Breast epithelium (tissue), 4 donors: ENCODE measurements around the gene PDE4D. TPM values are rescaled to one million over a fixed set of nuclear protein-coding genes. Genes with fewer than 3 reads are reported as not detected.

Source experiments
- DNase-seq, 2 donors: peaks; one replicate each; pipeline ENCODE4 v3.0.0-alpha.2; 2019; ENCODE audit warnings: low spot score in 2 of 2
- H3K27ac ChIP-seq, 2 donors: fragments of 200-600 bp; sonication (generic) in 1 of 2; one replicate each; pipeline ENCODE4 v1.5.1; 2016 to 2019; ENCODE audit warnings: mild to moderate bottlenecking in 1 of 2
- H3K27me3 ChIP-seq, 2 donors: fragments of 200-600 bp; sonication (generic) in 1 of 2; one replicate each; pipeline versions ENCODE4 v1.5.1 to v1.6.0; 2017 to 2019; ENCODE audit warnings: control low read depth in 1 of 2, mild to moderate bottlenecking in 1 of 2
- H3K36me3 ChIP-seq: fragments of 200-600 bp; one replicate; pipeline ENCODE4 v1.5.1; 2019
- H3K4me1 ChIP-seq, 2 donors: fragments of 200-600 bp; sonication (generic); one replicate each; pipeline ENCODE4 v1.5.1; 2016 to 2019; ENCODE audit warnings: control low read depth in 1 of 2
- H3K4me3 ChIP-seq, 3 donors: fragments of 200-600 bp; sonication (generic); 1 replicate in 2 of 3; 2 replicates in 1 of 3; pipeline ENCODE4 v1.5.1; 2016 to 2019; ENCODE audit warnings: mild to moderate bottlenecking in 3 of 3, moderate library complexity in 2 of 3
- H3K9me3 ChIP-seq, 2 donors: fragments of 200-600 bp; sonication (generic) in 1 of 2; one replicate each; pipeline ENCODE4 v1.5.1; 2016 to 2019; ENCODE audit warnings: control low read depth in 1 of 2
- POLR2A ChIP-seq: fragments of 450-650 bp; IDR thresholded peaks from one replicate; pipeline ENCODE4 v1.6.1; 2016; ENCODE audit warnings: antibody characterized with exemption, mild to moderate bottlenecking, moderate library complexity
- POLR2AphosphoS5 ChIP-seq, 3 donors: sonication (generic); formaldehyde crosslinking; IDR thresholded peaks; one replicate each; pipeline ENCODE4 v1.6.1; 2017; ENCODE audit warnings: antibody characterized with exemption in 3 of 3
- intact Hi-C: fragments of 100-400 bp; cut with DNase I; formaldehyde crosslinking; loops from one replicate; pipeline ENCODE4 v1.15.1; 2023; ENCODE audit warnings: low total_unique reads
- total RNA-seq, 3 donors: library from RNA; depleted of rRNA; stranded (reverse); fragments of >200 nt; gene quantifications; one replicate each; pipeline ENCODE4 v1.1.0, GENCODE V29; 2016
- TF ChIP-seq, protein P1 (sequence below), 3 donors: fragments of 450-650 bp; IDR thresholded peaks; one replicate each; pipeline ENCODE4 v1.5.1; 2016 to 2017; ENCODE audit warnings: antibody characterized with exemption in 3 of 3, mild to moderate bottlenecking in 3 of 3, moderate library complexity in 3 of 3

Gene PDE4D
- total RNA-seq, 3 donors from 2014 or later, result 14.4 to 37.4 (median 28.2) TPM

GRCh38 chr5:59354811-59355210 lies 538.7 kb downstream of the PDE4D start:
- no peak for DNase-seq
- Histone ChIP-seq H3K9me3 (no peaks in the 10 kb centered on the region), H3K4me3 (no peak overlapping the region), H3K27ac (no peak overlapping the region), H3K27me3 (no peaks in the 10 kb centered on the region), H3K36me3 (no peaks in the 10 kb centered on the region), H3K4me1 (no peaks in the 10 kb centered on the region)
- intact Hi-C loops, result no loop called here
- TF ChIP-seq, protein P1, sequence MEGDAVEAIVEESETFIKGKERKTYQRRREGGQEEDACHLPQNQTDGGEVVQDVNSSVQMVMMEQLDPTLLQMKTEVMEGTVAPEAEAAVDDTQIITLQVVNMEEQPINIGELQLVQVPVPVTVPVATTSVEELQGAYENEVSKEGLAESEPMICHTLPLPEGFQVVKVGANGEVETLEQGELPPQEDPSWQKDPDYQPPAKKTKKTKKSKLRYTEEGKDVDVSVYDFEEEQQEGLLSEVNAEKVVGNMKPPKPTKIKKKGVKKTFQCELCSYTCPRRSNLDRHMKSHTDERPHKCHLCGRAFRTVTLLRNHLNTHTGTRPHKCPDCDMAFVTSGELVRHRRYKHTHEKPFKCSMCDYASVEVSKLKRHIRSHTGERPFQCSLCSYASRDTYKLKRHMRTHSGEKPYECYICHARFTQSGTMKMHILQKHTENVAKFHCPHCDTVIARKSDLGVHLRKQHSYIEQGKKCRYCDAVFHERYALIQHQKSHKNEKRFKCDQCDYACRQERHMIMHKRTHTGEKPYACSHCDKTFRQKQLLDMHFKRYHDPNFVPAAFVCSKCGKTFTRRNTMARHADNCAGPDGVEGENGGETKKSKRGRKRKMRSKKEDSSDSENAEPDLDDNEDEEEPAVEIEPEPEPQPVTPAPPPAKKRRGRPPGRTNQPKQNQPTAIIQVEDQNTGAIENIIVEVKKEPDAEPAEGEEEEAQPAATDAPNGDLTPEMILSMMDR (IDR thresholded peaks at IDR 0.05), result no peak

GRCh38 chr5:59354274-59354673 lies 539.3 kb downstream of the PDE4D start:
- Histone ChIP-seq H3K36me3 (no peaks in the 10 kb centered on the region), H3K27me3 (no peaks in the 10 kb centered on the region), H3K27ac (no peak overlapping the region), H3K9me3 (no peaks in the 10 kb centered on the region), H3K4me1 (no peaks in the 10 kb centered on the region), H3K4me3 (no peak overlapping the region)
- DNase-seq, result no peak
- TF ChIP-seq POLR2A, result no peak
- TF ChIP-seq POLR2AphosphoS5 (IDR thresholded peaks at IDR 0.05), result no peak
- TF ChIP-seq, protein P1 (IDR thresholded peaks at IDR 0.05), result no peak
- intact Hi-C loops, result no loop called here

DNA sequence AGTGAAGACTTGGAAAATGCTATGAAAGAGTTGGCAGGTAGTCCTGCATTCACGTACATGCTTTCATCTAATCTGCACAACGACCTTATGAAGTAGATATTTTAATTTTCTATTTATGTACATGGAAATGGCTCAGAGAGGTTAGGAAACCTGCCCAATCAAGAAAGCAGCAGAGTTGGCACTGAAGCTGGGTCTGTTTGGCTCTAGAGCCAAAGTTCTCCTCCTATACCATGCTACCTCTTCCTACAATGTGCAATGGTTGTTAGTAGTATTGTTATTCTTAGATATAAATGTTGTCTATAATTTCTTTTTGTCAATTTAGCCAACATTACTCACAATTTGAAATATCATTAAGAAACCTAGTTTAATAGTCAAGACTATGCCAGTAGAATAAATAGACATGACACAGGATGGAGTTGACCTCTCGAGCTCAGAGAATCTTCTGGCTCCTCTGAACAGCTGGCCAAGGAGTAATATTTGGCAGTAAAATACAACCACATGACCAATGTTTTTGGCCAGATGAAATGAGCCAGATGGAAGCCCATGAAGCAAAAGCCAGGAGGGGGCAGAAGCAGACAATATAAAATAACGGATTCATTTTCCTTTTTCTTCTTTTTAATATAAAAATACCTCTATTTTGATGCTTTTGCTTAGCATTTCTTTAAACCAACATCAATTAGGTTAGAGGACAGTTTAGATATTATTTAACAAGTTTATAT lies 542.3 kb downstream of the PDE4D start:
- no peaks in the 10 kb centered on the region for H3K9me3 ChIP-seq
- H3K36me3 ChIP-seq, result no peaks in the 10 kb centered on the region
- H3K4me1 ChIP-seq, result no peaks in the 10 kb centered on the region
- intact Hi-C loops, result no loop called here
- TF ChIP-seq, protein P1 (IDR thresholded peaks at IDR 0.05), result no peak
- TF ChIP-seq POLR2A (no peak), POLR2AphosphoS5 (IDR thresholded peaks at IDR 0.05) (no peak)
- H3K27ac ChIP-seq, result no peak overlapping the region
- DNase-seq, result no peak
- H3K27me3 ChIP-seq, result no peaks in the 10 kb centered on the region
- no peak overlapping the region for H3K4me3 ChIP-seq

- Histone ChIP-seq H3K27me3 (no peaks in the 10 kb centered on the region), H3K27ac (no peak overlapping the region), H3K4me1 (no peaks in the 10 kb centered on the region), H3K4me3 (no peak overlapping the region), H3K9me3 (no peaks in the 10 kb centered on the region), H3K36me3 (no peaks in the 10 kb centered on the region)
- no peak for TF ChIP-seq POLR2AphosphoS5 (IDR thresholded peaks at IDR 0.05)
- TF ChIP-seq, protein P1 (IDR thresholded peaks at IDR 0.05), result no peak
- TF ChIP-seq POLR2A, result no peak
- intact Hi-C loops, result no loop called here
- no peak for DNase-seq
These were observed 545.3 kb downstream of the PDE4D start for GRCh38 chr5:59348189-59348588.

- H3K27ac ChIP-seq, result no peak overlapping the region
- DNase-seq, result no peak
- H3K4me1 ChIP-seq, result no peaks in the 10 kb centered on the region
- no peak for TF ChIP-seq POLR2AphosphoS5 (IDR thresholded peaks at IDR 0.05)
- TF ChIP-seq, protein P1 (IDR thresholded peaks at IDR 0.05), result no peak
- TF ChIP-seq POLR2A, result no peak
- intact Hi-C loops, result no loop called here
- no peaks in the 10 kb centered on the region for H3K27me3 ChIP-seq
- H3K4me3 ChIP-seq, result no peak overlapping the region
- no peaks in the 10 kb centered on the region for H3K9me3 ChIP-seq
- H3K36me3 ChIP-seq, result no peaks in the 10 kb centered on the region
These were observed 546.5 kb downstream of the PDE4D start for GRCh38 chr5:59346982-59347381.
